Measurements from ENCODE around the gene RGS10.
"Not testable (repeated sequence)": the region's sequence is repeated elsewhere in the genome, so short reads cannot be mapped to it uniquely, and the experiment has no call there.

The RGS10 gene

GRCh38 chr10:119469325-119469707, 73.2 kb downstream of the RGS10 start:
- DNase-seq (ENCODE audit: low read depth in 3 of 3) = no peak

GRCh38 chr10:119468542-119469324, 73.8 kb downstream of the RGS10 start:
- DNase-seq (ENCODE audit: low read depth in 3 of 3) = no peak

- DNase-seq (ENCODE audit: low read depth in 3 of 3) = peak in 1 of 3 donors; percentile 21
These were observed 75.9 kb downstream of the RGS10 start for GRCh38 chr10:119466655-119467054.

GRCh38 chr10:119466076-119466475, 76.4 kb downstream of the RGS10 start:
- DNase-seq (ENCODE audit: low read depth in 3 of 3) = no peak

GRCh38 chr10:119465085-119465484, 77.4 kb downstream of the RGS10 start:
- DNase-seq (ENCODE audit: low read depth in 3 of 3) = no peak

GRCh38 chr10:119463195-119463594, 79.3 kb downstream of the RGS10 start:
- DNase-seq (ENCODE audit: low read depth in 3 of 3) = not testable (repeated sequence)

- no peak for DNase-seq (ENCODE audit: low read depth in 3 of 3)
These were observed 79.7 kb downstream of the RGS10 start for GRCh38 chr10:119462773-119463172.

GRCh38 chr10:119461923-119462322, 80.6 kb downstream of the RGS10 start:
- DNase-seq (ENCODE audit: low read depth in 3 of 3) = no peak

GRCh38 chr10:119461380-119461779, 81.1 kb downstream of the RGS10 start:
- peak in 1 of 3 donors; percentile 8 for DNase-seq (ENCODE audit: low read depth in 3 of 3)

GRCh38 chr10:119460369-119461195, 81.9 kb downstream of the RGS10 start:
- DNase-seq (ENCODE audit: low read depth in 3 of 3) = no peak

- DNase-seq (ENCODE audit: low read depth in 3 of 3) = no peak
These were observed 82.7 kb downstream of the RGS10 start for GRCh38 chr10:119459681-119460340.

- DNase-seq (ENCODE audit: low read depth in 3 of 3) = no peak
These were observed 84.4 kb downstream of the RGS10 start for GRCh38 chr10:119457966-119458766.

GRCh38 chr10:119456435-119456810, 86.1 kb downstream of the RGS10 start:
- no peak for DNase-seq (ENCODE audit: low read depth in 3 of 3)

- DNase-seq (ENCODE audit: low read depth in 3 of 3) = no peak
These were observed 86.7 kb downstream of the RGS10 start for GRCh38 chr10:119455609-119456434.

- no peak for DNase-seq (ENCODE audit: low read depth in 3 of 3)
These were observed 87.5 kb downstream of the RGS10 start for GRCh38 chr10:119454990-119455389.

- no peak for DNase-seq (ENCODE audit: low read depth in 3 of 3)
These were observed 88.2 kb downstream of the RGS10 start for GRCh38 chr10:119454316-119454715.

- DNase-seq (ENCODE audit: low read depth in 3 of 3) = no peak
These were observed 89.2 kb downstream of the RGS10 start for GRCh38 chr10:119453313-119453712.

GRCh38 chr10:119452396-119452795, 90.1 kb downstream of the RGS10 start:
- no peak for DNase-seq (ENCODE audit: low read depth in 3 of 3)

GRCh38 chr10:119451300-119451896, 91.1 kb downstream of the RGS10 start:
- DNase-seq (ENCODE audit: low read depth in 3 of 3) = no peak

- no peak for DNase-seq (ENCODE audit: low read depth in 3 of 3)
These were observed 91.8 kb downstream of the RGS10 start for GRCh38 chr10:119450606-119451299.
